ENCODE results near the gene OTULIN.

The OTULIN gene

DNA sequence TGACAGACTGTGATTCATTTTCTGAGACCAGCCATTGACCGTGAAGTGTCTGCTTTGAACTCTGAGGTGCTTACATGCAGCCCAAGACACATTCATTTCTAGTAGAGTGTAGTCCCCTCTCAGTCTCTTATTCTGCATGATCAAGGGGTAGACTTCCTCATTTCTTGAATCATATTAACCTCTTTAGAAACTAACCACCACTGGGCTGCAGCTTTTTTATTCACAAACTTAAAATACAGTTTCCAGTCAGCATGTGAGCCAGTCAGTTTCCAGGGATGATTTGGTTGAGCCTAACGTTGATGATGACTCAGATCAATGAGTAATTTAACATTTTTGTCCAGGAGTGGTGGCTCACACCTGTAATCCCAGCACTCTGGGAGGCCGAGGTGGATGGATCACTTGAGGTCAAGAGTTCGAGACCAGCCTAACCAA lies 59.2 kb downstream of the OTULIN start:
- DNase-seq, result no peak

DNA sequence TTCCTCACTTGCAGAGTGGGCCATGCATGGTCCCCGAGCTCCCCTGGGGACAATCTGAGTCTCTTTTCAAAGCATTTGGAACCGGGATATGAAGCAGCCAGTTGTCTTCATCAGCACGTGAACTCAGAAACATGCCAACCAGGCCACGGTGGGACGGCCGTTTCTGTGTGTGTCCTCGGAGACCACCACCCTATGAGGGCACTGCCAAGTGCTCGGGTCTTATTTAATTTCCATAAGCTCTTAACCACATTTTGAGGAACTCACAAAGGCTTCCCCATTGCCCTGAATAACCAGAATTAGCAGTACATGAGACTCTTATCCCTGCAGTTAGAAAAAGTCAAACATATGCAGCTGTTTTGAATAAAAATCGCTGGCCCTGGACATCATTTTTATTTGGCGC lies 60.1 kb downstream of the OTULIN start:
- DNase-seq, result no peak

DNA sequence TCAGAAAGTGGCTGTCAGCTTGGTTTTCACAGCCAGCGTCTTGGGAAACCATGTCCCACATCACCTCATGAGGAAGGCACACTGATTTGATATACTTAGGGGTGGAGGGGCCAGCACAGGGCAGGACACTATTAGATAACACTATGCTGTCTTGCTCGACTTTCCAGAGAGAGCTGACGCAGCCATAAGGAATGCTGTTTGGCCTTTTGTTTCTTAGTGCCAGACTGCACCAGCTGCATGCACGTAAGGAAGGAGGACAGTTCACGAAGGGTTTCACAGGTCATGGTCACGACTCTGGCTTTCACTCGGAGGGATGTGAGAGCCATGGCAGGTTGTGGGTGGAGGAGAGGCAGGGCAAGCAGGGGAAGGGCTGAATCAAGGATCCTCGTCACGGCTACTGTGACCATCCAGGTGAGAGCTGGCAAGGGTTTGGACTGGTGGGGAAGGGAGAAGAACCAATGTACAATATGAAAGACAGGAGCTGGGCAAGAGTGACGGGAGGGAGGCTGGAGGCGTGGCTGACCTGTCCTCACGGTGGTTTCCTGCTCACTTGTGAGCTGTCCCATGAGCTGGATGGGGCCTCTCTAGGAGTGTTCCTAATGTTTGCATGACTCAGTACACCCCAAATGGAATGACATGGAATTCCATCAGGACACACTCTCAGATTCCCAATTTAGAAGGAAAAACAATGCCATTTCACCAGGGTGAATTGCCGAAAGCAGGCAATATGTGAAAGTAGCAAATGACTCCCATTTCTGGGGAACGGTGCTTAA lies 61.7 kb downstream of the OTULIN start:
- no peak for DNase-seq

DNA sequence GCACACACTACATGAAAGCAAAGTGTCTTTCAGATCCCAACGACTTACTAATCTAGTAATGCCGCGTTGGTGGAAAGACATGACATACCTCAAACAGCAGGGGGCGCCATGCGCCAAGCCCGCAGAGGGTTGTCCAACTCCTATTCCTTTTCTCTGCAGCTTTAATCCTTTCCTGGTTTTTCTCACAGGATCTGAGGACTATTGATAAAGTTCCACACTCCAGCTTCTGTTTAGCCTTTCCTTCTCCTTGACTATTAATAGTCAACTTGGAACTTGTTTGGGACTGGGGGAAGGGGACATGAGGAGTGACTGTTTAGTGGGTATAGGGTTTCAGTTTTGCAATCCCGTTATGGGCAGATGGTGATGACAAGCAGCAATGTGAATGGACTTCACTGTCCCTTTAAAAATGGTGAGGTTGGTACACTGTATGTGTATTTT lies 62.9 kb downstream of the OTULIN start:
- DNase-seq, result peak; percentile 71

DNA sequence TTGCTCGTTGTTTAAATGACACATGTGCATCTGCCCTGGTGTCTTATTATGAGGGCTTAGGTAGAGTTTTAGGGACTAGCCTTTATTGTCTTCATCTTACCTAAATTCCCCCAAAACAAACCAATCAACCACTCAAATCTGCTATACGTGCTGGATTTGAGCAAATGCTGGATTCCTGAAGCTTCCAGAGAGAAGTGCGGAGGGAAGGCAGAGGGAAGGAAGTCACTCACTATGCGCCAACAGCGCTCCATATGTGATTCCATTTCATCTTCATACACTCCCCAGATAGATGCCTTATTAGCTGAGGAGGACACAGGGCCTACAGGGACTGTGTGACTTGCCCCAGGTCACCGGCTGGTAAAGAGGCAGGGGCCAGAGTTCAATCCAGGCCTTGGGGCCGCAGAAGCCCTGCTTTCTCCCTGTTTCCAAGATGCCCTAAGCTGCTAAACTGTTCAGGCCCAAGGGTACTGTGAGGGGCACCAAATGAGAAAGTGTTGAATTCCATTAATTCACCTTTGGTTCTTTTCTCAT lies 63.5 kb downstream of the OTULIN start:
- no peak for DNase-seq

DNA sequence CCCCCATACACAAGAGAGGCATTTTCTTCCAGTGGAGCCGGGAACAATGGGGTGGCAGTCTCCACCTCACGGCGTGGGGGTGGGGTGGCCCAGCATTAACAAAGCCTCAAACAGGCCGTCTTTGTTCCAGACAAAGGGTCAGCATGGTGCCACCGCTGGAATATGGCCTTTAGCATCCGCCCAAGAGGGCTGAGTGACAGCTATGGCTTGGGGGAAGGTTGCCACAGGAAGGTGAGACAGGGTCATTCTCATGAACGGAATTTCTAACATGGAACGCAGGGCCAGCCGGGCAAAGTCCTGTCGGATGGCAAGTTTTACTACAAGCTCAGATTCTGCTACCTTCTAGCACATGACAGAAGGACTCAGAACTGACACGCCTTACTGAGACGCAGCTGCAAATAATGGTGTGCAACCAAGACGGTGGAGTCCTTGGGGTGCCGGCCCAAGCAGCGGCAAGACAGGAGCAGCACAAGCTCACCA lies 64.0 kb downstream of the OTULIN start:
- DNase-seq, result no peak

DNA sequence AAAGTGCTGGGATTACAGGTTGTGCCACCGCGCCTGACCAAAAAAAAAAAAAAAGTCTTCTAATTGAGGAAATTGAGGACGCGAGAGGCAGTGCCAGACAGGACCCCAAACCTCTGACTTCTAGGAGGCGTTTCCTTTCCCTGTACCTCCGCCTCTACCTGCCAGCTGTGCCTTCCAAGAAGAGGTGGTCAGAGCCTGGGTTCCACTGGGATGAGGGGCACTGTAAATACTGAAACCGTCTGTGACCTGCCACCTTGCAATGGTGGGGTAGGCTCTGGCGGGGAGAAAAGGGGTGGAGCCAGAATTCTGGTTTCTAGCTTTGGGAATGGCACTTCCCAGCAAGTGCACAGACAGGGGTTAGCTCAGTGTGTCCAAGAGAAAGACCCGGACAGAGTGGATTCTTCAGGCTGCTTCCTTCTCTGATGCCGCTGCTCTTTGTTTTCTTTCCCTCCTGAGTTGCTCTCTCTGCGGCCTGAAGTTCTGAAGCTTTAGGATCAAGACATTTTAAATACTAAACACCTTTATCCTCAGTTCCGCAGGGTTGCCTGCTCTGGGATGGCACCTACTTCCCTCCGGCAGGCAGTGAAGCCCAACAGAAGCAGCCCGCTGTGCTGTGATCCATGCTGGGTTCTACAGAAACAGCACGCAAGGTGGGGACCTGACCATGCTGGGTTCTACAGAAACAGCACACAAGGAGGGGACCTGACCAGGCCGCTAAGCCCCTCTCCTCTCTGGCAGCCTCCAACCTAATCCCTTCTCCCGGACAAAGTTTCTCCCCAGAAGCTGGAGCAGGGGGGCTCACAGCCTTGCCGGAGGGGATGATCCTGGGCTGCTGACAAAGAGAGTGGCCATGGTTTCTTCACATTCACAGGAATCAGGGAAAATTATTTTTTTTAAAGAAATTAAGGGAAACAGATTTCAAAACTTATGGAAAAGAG lies 65.2 kb downstream of the OTULIN start:
- DNase-seq, result no peak

DNA sequence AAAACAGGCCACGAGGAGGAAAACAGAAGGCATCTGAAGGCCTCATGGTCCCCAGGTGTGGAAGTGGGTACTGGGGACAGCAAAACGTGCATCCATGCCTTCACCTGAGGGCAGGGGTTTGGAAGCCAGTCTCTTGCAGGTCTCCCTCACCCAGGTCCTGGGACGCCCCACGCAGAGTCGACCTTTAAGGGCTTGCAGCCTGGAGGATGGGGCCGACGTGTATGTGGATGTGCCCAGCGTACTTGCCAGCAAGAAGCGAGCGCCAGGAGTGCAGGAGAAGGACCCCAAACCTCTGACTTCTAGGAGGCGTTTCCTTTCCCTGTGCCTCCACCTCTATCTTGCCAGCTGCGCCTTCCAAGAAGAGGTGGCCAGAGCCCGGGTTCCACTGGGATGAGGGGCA lies 65.9 kb downstream of the OTULIN start:
- no peak for DNase-seq

DNA sequence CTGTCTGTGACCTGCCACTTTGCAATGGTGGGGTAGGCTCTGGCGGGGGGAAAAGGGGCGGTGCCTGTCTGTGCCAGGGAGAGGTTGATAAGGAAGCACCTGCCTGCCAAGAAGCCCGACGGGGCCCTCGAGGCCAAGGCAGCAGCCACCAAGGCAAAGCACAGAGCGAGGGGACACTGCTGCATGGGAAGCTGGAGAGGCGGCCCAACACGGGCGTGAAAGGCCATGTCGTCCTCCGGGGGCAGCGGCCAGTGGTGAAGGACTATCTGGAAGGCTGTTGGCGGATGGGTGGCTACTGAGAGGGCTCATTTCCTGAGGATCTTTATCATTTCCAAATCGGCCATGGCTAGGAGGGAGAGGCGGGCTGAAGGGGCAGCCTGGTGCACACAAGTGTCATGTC lies 66.4 kb downstream of the OTULIN start:
- no peak for DNase-seq

DNA sequence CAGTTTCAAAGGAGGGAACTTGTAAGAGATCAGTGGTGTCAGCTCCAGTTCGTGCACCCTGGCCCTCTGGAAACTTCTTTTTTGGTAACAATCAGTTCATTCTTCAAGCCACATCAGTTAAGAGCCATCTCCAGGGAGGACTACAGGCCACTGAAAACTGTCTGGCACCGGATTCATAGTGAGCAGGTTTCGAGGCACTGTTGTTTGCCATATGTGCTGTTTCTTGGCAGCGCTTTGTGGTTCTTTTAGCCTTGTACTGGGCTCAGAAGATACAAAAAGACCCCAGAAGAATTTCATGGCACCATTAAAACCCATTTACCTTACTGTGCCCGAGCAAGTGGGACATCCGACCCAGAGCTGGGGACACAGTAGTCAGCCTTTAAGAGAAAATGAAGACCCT lies 68.5 kb downstream of the OTULIN start:
- DNase-seq, result no peak

DNA sequence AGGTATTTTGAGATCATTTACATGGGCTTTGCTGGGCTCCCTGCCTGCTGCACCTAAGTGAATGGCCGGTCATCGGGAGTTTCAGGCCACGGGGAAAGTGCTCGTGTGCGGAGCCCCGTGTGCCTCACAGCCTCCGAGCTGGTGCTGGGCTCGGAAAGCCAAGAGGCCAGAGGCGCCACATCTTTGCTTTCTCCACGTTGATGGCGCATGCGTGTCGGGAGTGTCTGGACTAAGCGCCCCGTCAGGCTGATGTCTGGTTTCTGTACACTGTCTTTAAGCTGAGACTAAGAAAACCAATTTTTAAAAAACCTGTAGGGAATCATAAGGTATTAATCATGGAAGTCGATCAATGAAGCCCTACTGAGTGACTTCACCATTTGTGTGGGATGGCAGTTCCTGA lies 69.1 kb downstream of the OTULIN start:
- no peak for DNase-seq

DNA sequence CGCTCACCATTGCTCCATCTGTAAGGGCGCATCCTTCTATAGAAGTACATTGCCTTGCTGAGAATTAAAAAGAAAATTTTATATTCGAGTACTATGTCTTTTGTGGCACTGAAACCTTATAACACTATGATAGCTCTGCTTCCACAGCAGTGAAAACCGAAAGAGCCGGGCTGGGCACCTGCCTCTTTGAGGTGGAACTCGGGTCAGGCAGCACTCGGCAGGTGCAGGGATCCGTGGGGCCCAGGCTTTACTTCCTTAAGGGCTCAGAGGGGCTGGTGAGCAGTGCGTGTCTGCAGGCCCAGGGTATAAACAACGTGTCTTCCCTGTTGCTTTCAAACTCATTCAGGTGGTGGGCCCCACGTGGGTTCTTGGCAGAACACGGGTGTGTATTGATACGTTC lies 69.9 kb downstream of the OTULIN start:
- DNase-seq, result no peak

DNA sequence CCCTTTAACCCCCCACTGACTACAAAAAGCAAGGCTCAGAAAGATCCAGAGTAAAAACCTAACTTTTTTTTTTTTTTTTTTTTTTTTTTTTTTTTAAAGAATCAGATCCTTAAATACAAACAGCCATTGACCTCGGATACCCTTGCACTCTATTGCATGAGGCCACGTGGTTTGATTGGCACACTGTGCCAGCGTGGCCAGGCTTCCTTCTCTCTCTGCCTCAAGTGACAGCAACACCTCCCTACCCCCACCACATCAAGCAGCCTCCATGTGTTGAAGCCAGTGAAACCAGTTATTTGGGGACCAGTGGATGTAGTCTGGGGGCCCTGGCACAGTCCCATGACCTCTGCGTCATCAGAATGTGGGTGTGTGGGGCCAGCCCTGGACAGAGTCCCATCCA lies 71.4 kb downstream of the OTULIN start:
- no peak for DNase-seq

DNA sequence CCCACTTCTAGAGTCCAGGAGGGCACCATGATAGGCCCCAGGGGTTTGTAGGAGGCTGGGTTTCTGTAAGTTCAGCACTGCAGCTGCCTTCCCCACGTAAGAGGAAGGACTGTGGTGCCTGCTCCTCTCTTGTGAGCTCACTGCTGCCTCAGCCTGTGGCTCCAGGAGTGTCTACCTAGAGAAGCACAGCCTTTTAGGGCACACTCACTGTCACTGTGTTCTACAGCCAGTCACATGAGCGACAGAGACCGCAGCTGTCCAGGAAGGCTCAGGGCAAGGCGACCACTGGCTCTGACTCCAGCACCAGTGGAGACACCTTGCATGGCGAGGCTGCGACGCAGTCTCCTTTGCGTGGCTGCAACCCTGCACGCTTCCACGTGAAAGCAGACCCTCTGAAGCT lies 72.8 kb downstream of the OTULIN start:
- no peak for DNase-seq

DNA sequence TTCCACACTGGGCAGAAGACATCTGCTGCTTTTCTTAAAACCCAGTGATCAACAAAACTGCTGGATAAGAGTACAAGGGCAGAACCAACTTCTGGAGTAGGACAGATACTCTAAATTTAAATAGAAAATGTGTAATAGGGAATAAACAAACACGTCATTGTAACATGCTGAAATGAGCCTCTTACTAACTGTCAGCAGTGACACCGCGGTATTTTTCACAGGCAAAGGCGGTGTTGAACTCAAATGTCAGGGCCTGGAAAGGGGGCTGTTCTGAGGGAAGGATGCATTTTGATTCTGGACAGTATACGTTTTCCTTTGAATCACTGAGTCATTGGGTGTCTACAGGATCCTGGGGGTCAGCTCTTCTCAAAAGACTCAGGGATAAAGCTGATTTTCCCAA lies 73.5 kb downstream of the OTULIN start:
- no peak for DNase-seq

DNA sequence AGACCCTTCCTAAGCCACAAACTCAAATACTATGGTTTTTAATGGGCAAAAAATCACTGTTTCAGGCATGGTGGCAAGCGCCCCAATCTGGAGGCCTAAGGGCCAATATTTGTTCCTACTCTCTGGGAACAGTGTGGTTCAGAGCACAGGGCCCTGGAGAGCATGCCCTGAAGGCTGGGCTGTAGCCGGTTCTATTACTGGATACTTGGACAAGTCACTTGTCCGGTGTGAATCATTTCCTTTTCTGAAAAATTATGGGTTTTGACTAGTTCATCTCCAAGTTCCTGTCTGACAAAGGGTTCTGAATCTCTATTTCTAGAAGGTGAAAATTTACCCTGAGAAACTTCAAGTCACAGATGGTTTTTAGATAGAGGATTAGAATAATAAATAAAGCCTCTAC lies 75.0 kb downstream of the OTULIN start:
- no peak for DNase-seq

DNA sequence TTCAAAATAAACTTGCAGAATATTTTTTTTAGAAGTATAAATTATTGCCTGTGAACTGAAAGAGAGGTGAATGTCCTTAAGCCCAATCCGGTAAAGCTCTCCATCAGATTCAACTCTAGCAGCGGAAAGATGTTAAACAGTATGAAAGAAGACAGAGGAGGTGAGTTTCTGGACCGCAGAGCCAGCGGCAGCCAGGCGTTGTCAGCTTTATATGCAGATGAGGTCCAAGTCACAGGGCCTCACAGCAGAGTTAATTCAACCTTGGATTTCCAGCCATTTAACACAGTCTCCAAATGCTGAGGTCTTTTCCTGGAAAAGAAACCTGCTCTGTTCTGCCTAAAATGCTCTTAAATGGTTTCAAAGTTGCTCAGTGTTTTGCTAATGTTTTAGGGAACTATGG lies 75.5 kb downstream of the OTULIN start:
- no peak for DNase-seq

DNA sequence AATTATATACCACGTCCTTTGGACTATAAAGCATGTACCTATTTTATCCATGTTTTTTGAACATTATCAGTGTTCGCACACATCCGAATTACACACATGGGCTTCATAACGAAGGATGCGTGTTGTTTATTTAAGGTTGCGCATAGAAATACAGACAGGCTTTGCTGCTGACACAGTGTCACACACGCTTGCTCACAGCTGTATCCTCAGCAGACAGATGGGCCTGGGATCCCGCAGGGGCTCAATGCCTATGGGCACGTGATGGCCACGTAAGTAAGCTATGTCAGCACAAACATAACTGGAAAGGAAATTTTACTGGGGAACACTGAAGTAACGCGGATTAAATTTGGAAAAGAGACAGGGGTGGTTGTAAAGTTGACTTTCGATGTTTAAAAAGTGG lies 76.6 kb downstream of the OTULIN start:
- DNase-seq, result no peak

DNA sequence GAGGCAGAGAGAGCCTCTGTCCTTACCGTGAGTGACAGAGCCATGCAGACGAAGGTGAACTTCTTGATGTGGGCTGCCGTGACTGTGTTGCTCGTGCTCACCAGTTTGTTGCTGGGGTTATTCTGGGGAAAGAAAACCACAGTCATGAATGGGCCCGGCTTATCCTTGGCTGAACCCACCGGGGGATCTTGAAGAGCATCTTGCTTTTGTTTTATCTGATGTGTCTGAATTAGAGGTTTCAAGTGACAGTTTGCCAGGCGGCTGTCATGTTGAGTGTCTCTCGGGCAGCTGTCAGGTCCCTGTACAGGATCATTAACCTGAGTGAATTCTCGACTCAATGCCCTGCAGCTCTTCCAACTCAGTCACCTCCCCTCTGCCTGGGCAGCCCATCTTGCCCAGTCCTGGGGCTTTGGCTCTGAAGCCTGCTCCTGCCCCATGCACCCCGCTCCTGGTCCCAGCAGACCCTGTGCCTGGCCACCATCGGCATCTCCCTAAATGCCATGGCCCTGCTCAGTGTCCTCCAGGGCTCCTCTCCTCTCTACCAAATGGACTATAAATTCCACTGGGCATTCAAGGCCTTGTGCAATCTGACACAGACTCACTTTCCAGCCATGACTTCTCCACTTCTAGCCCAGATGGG lies 77.4 kb downstream of the OTULIN start:
- peak; percentile 55 for DNase-seq

DNA sequence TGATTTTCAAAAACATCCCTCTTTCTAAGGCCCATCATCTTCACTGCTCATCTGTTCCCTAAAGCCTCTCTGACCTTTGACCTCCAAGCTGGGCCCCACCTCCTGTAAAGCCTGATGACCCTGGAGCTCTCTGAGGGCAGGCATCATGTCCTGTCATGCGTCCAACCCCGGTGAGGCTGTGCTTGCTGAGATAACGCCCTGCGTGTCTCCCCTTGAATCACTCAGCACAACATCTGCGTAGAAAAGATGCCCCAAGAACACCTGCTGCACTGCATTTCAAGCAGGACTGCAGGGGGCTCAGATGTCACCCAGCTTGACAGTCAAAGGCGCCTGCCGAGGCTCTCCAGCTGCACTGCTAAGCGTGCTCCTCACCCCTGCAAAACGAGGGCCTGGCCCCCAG lies 78.0 kb downstream of the OTULIN start:
- peak; percentile 72 for DNase-seq

DNA sequence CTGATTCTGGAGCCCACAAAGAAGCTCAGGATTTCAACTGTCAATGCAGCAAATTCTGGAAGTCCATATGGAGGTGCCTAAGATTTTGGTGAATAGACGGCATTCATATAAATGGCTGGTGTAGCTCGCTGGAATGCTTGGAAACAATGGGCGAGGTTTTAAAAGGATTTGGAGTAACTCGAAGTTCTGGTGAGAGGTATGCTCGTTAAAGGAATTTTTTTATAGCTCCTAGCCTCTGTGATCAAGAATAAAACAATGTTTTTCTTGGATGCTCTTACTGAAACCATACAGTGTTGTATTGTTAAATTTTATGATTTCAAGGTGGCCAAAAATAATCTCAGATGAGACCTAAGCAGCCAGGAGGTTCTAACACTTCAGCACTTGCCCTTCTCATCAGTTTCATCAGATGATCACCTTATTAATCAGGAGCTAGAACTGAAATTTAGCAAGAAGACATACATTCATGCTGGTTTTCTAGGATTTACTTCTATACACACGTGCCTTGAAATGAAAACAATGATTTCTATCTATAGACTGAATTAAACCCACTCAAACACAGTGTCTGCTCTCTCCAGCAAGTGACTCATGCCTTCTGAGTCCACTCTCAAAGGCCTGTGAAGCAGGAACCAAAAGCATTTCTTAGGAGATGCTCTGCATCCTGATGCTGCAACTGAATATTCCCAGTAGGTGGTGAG lies 79.2 kb downstream of the OTULIN start:
- DNase-seq, result no peak
